Stimulated activated CD4-positive, alpha-beta T cell treated with anti-CD3 and anti-CD28 coated beads, Interleukin-15, amount 100 ng/mL, for 48 hours (primary cell): ENCODE measurements around the gene TGFB3.
"Not testable (repeated sequence)": the region's sequence is repeated elsewhere in the genome, so short reads cannot be mapped to it uniquely, and the experiment has no call there.

ENCODE experiments used
- DNase-seq, 2 donors: peaks; one replicate each; pipeline ENCODE4 v3.0.0-alpha.2; 2020; ENCODE audit warnings: low read depth in 2 of 2

TGFB3 gene

DNA sequence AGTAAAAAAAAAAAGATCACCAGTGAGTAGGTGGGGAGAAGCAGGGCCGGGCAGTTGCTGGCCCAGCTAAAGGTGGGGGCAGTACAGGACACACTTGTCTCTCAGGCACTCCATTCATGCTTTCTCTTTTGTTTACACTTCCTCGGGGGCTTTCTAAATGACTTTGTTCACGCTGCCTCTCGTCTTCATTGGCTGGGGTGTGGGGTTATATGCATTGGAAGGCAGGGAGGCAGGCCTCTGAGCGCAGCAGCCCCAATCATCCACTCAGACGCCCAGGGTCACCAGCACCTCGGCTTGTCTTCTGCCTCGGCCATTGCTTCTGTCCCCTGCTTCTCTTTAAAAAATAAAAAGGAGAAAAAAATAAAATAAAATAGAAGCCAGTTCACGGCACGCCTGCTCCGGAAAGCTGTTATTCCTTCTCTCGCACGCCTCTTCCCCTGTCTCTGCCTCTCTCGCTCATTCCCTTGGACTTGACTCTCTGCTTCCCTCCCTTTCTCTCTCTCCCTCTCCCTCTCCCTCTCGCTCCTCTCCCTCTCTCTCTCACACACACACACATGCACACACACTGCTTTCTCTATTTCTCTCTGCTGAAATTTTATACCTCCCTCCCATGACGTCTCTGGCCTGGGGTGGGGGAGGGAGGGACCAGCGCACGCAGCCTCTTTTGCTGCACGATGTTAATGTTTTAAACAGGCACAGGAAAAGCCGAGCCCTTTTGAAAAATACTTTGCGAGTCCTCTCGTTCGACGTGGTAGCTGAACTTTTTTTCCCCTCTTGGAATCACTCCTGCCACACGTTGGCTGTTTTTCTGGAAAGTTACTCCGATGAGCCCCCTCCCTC, at the start of gene TGFB3:
Gene TGFB3 (minus strand): TSS at position 570 of the 840 bp plus-strand sequence. CDS start 1,102 bp downstream, outside the sequence.
- peak; percentile 17 to 33 for DNase-seq

DNA sequence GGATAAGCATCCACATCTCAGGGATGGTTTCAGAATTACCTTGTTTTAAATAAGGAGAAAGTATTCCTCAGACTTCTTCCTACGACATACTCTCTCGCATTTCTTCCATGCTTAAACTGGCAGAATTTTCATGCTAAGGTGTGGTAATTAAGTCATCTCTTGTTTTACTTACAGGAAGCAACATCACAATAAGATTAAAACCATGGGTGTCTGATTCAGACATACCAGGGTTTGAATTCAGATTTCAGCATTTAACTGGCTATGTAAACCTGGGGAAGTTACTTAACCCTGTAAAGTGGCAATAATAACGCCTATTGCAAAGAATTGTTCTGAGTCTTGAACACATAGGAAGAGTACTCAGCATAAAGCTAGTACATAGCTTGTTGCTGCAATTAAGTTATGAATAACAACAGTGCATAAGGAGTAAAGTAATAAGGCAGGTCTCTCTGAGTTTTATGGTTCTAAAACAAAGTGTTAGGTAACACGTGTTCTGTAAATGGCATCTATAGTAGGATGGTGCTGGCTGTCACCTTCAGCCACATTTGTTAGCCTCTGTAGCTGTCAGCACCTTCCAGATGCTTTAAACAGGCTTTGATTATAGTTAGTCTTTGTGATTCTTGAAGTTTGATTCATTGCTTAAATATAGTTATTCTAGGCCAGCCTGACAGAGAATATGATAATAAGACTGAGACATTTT, 42.6 kb upstream of the TGFB3 start:
- no peak for DNase-seq

DNA sequence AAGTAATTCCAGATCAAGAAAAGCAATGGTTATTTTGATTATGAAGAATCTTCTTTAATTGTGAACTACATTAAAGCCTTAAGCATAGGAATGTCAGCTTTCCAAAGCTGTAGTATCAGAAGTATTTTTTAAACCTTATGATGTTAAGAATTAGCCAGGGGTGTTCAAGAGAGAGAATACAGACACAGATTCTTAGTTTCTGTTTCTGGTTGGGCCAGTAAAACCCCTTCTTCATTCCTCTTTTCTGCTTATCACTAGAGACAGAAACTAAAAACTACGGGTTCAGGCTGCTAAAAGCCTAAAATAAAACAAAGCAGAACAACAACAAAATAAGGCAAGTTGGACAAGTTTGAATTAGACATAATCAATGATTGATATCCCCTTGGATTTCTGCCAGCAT, 42.0 kb upstream of the TGFB3 start:
- DNase-seq: no peak

DNA sequence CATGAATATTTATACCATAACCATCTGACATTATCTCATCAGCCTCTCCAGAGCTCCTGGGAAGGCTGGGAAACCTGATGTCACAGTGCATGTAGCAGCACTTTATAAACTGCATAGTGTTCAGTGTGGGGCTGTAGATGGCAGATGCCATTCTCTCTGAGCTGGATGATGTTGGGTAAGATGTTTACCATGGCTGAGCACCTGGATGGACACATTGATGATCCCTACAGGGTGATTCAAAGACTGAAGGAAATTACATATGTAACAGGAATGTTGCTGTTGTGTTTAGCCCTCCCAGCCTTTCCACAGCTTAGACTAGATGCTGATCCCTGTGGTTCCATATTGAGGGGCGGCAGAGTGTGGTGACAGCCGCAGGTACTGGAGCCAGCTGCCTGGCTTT, 41.2 kb upstream of the TGFB3 start:
- DNase-seq: no peak

DNA sequence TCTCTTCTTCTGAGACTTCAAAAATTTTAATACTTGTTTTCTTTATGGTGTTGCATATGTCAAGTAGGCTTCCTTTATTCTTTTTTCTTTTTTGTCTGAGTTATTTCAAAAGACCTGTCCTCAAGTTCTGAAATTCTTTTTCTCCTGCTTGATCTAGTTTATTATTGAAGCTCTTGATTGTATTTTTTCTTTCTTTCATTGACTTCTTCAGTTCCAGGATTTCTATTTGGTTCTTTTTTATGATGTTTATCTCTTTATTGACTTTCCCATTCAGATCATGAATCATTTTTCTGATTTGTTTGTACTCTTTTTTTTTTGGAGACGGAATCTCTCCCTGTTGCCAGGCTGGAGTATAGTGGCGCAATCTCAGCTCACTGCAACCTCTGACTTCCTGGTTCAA, 37.9 kb upstream of the TGFB3 start:
- DNase-seq: no peak

DNA sequence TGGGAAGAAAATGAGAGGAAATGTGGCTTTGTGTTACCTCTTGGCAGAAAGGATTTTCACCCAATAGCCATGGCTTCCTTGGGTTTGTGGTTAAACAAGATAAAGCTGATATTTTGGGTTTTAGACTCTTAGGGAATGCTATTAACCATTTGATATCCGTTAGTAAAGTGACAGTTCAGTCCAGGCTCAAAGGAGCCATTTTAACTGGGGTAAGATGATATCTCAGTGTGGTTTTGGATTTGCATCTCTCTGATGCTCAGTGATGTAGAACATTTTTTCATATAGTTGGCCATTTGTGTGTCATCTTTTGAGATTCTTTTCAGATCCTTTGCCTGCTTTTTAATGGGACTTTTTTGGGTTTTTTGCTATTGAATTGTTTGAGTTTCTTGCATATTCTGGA, 33.9 kb upstream of the TGFB3 start:
- DNase-seq: no peak

DNA sequence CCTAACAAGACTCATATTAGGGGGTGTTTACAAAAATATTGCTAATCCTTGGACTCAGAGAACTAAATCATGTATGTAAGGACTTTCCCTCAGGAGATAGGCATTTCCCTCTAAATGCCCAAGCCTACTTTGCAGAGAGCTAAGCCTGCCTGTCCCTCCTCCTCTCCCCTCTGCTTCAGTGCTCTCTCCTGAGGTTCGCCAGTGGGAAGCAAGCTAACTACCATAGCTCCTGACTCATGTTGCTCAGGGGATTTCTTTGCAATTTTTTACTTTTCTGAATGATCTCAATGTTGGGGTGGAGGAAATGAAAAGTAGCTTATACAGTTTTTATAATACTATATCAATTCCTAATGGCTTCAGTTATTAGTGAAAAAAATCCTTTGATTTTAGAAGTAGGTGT, 33.4 kb upstream of the TGFB3 start:
- no peak for DNase-seq

DNA sequence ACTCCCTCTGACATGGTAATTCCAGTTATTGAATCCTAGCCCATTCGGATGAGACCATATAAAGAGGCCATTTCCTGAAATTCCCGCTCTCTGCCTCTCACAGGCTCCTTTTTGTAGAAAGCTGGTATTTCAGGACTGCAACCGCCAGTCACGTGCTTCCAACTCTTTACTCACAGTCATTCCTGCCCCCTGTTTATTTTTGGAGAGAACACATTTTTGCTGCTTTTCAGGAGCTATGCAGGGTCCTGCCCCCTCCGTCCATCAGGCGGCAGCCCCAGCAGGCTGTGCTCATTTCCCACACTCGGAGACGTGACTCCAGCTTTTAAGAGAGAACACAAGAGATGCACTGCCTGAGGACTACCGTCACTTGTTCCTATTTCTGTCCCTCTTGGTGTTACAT, 30.6 kb upstream of the TGFB3 start:
- no peak for DNase-seq

DNA sequence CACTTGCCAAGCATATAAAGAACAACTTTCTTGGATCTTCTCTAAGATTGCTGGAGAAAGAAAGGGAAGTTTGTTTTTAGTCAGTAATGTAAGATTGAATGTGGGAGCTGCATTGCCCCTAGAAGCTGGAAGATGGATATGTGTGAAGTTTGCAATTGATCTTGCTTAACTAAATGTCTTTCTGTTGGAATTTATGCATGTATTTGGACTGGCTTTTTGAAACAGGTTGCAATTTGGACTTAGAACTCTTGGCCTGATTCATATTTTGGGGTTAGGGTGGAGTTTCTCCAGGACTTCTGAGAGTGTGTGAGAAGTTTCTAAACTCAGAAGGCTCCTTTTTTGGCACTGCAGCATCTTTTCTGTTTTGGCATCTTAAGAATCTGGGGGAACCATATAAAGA, 30.1 kb upstream of the TGFB3 start:
- DNase-seq: no peak

DNA sequence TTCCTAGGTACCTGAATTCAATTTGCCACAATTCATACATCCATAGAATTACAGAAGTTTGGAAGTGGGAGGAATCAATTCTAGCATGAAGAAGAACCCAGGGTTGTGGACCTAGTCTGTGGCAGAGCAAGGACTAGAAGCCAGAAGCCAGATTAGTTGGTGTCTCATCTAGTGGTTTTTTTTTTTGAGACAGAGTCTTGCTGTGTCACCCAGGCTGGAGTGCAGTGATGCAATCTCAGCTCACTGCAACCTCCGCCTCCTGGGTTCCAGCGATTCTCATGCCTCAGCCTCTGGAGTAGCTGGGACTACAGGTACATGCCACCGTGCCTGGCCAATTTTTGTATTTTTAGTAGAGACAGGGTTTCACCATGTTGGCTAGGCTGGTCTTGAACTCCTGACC, 27.8 kb upstream of the TGFB3 start:
- DNase-seq: not testable (repeated sequence)

DNA sequence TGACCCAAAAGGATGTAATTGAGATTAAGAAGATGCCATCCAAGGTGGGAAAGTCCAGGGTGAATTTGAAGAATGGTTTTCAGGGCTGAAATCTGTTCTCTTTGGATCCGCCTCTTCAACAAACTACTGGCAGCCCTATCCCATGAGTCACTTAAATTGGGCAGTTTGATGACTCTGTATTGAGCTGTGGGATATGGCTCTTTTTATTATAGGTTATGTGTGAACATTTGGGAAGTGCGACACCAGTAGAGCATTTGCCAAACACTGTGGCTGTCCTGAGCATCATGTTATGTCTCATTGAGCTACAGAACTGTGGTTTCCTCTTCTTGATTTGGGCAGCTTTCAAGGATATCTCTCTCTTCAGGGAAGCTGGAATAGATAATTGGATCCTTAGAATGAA, 26.1 kb upstream of the TGFB3 start:
- DNase-seq: no peak

DNA sequence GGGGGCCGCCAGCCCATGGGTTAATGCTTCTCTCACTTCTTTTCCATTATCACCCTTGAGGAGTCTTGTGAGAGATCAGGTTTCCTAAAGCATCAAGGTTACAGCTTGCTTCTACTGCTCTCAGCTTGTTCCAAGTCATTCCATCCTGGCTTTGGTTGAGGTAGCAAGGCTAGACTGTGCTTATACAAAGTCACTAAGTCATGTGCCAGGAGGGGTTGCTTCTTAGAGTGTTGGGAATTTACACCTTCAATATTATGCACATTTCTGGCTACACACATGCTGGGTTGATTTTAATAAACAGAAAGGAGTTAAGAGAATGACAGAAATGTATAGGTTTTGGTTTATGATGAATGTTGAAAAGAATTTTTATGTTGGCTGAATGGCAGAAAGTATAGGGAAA, 25.6 kb upstream of the TGFB3 start:
- no peak for DNase-seq

DNA sequence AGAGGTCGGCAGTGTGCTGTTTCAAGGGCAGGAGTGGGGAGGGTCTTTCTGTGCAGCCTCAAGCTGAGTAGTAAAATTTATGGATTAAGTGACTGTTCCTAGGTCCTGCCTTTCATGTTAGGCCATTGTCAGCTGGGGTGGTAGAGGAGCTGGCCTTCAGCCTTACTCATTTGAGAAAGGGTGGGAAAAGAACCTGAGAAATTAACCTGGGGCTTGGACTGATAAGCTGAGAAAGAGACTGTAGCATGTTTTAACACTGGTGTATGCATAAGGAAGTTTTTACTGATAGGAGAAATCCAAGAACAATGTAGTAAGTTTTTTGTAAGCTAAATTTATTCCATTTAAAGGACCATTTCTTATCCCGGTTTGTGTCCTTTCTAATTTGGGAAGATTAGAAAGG, 24.5 kb upstream of the TGFB3 start:
- DNase-seq: no peak

DNA sequence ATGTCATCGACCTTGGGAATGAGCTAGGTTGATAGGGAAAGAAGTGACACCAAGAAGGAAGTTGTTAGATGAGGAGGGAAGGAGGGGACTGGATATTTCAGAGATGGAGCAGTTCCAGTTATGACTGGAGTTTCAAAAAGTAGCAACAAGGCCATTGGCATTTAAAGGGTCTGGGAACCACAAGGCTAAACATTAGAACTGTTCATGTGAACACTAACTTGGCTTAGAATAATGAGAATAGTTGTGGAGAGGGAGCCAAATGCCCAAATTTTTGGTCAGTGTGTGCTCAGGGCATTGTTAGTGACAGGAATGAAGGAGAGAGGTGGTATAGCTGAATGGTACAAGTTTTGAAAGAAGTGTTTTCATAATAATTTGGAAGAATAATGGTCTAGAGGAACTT, 20.6 kb upstream of the TGFB3 start:
- DNase-seq: no peak

DNA sequence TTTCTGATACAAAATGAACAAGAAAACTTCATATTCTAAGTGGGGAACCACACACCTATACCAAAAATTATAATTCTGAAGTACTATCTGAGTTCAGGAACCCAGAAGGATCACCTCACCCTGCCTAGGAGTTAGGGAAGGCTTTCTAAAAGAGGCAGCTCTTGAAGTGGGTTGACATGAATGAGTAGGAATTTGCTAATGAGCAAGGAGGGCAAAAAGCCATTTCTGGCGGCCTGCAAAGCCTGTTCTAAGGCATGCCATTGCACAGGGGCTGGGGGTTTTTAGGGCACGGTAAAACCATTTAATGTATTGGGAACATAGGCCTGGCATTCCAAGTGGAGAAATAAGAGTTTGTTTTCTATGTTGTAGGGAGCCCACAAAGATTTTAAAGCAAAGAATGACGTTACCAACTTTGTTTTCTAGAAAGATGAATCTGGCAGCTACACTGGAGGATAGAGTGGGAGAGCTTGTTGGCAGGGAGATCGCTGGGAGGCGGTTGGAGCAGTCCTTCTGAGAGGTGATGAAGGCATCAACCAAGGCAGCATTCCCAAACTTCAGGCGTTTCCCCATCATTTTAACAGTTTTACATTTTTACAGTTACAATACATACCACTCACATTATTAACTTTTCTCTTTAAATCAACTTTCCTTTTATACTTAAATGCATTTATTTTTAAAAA, 17.9 kb upstream of the TGFB3 start:
- no peak for DNase-seq

DNA sequence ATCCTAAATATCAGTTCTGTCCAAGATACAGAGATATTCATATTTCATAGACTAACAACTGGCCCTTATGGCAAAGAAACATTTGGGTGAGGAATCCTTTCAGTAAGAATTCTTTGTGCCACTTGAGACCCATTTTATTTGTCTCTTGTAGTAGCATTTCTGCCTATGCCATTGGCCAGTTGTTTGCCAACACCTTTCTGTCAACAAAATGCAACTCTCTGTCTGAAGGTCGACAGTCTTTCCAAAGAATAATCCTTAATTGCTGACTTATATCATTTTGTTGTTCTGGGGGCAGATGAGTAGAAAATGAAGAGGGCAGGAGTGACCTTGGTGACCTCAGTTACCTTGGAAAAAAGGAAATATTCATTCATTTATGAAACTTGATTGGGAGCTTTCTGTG, 14.7 kb upstream of the TGFB3 start:
- DNase-seq: no peak

DNA sequence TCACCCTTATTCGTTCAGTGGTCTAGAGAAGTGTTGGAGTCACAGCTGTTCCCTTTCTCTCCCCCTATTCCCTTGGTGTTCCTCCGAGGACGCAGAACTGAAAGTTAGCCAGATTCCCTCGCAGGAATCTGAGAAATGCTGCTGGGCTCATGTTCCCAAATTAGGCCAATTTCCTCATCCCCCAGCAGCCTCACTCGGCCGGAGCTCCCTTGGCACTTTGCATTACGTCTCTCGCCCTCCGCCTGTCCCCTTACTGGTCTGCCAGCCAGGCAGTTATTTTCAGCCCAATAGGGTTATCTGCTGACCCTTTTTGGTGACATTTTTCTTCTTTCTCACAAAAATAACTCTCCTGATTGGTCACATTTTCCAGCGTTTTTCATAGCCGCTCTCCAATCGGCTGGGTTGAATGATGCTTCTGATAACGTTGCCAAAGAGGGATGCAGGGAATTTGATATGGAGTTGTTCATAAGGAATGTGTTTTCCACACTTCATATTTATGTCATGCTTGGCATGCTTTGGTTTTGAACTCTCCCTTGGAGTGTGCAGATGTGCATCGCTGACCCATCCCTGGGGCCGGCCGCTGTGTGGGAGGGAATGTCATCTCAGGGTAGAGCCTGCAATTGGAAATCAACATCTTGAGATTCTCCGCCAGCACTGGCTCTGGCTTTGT, 13.7 kb upstream of the TGFB3 start:
- DNase-seq: no peak

DNA sequence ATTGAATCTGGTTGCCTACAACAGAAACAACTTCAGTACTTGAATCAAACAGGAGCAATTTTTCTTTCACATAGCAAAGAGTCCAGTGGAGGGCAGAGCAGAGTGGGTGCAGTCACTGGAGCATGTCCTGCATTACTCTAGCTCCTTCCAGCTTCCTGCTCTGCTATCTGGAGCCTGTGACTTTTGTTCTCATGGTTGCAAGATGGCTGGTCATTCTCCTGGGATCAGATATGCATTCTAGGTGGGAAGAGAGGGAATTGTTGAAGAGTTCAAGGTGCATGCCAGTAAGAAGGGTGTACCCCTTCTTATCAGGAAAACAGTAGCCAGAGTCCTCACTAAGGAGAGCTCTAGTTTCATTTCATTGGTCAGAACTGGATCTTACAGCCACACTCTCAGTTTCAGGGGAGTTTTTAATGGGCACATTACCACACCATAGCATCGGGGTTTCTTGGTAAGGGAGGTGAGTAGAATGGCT, 11.8 kb upstream of the TGFB3 start:
- no peak for DNase-seq

DNA sequence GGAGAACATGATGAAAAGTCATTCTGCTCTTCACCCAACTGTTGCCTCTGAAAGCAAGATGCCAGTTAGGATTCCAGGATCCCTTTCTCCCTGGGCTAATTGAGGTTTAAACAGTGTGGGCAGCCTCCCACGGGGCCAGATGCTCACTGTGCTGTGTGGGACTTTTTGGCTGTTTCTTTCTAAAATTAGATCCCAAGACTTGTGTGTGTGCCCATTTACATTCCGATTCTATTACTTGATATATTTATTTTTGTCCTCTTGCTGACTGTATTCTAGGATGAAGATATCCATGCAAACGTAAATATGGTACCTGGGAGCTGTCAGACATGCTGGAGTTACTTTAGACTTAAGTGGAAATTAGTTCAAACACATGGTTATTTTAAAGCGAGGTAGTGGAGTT, 10.0 kb upstream of the TGFB3 start:
- DNase-seq: no peak

DNA sequence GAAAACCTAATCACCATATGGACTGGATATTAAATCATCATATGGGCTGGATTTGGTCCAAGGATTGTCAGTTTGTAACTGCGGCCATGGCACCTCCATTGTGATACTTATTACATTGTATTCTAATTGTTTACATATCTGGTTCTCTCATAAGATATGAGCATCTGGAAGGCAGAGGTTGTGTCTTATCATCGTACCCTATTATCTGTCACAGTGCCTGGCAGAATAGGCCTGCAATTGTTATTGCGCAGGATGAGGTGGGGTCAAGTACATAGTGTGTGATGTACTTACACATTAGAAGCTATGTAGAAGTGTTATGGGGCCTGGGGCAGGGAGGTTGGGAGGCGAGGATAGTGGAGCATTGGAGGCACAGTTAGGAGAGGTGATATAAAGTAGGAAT, 8.5 kb upstream of the TGFB3 start:
- DNase-seq: no peak

DNA sequence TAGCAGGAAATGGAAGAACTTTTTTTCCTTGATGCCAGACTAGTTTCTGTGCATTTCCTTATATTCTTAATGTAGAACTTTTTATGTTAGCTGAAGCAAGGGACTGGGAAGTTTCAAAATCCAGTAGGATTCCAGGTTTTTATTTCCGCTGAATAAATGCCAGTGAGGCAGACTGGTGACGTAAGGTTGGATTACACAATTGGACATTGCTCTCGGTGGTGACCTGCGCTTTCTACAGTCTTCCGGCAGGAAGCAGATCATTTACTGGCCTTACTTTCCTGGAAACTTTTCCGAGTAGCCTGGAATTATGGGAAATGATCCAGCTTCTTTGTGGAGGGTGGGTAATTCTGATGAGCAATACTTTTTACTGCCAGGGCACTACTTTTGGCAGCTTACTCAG, 7.3 kb upstream of the TGFB3 start:
- DNase-seq: no peak
